CD4-positive, alpha-beta T cell treated with Interleukin-12 subunit alpha and Interleukin-12 subunit beta, for 1 hour (primary cell): ENCODE results near the gene JADE2.
A peak's percentile ranks its signal among the peaks of the same experiment; 100 is the strongest.
"Not testable (repeated sequence)": the region's sequence is repeated elsewhere in the genome, so short reads cannot be mapped to it uniquely, and the experiment has no call there.

Experiments
- DNase-seq: peaks from one replicate; pipeline ENCODE4 v3.0.0-alpha.2; 2020

The JADE2 gene

GRCh38 chr5:134552716-134553115 is 27.2 kb downstream of the JADE2 start:
- DNase-seq = not testable (repeated sequence)

DNA sequence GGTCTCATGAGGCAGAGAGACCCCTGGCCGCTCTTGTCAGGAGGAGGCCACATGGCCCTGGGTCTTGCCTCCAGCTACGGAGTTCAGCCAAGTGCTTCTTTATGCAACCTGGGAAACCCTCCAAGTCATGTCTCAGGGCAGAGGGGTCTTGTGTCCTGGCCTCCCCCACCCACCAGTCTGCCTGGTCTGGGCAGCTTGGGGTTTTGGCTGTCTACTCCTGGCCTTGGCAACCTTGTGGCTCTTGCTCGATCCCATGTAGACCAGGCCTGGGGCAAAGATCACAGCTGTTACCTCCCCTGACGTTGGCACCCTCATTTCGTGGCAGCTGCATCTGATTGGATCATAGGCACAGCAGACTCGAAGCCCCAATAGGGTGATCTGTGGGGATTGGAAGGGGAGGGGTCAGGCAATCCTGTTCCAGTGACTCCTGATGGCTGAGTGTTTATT is 28.4 kb downstream of the JADE2 start:
- DNase-seq = no peak

- peak; percentile 67 for DNase-seq
These were observed 29.1 kb downstream of the JADE2 start for GRCh38 chr5:134554319-134555222.

DNA sequence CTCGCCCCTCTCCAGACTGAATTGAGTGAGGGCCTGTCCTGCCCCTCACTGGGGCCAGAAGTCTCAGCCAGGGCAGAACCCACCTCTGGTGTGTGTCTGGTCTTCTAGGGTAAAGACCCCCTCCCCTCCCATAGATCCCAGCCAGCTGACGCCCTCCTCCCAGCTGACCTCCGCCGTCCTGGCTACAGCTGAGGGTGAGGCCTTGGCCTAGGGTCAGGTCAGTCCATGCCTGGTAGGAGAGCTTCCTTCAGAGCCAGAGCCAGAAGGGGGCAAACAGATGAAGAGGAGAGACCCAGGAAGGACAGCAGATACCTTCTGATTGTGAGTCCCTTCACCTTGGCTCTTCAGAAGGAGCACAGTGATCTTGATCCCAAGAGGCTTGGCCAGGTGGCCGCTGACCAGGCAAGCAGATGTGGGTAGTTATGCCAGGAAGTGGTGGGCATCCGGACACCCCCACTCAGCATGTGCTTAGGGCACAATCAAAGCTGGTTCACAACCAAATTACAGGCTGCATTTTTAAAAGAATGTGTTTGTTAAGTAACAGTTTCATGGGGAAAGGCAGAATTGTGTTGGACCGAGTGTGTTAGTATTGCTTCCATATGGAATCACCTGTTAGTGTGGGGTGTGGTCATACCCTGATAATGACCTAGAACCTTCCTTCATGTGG is 29.9 kb downstream of the JADE2 start:
- DNase-seq = peak; percentile 30

DNA sequence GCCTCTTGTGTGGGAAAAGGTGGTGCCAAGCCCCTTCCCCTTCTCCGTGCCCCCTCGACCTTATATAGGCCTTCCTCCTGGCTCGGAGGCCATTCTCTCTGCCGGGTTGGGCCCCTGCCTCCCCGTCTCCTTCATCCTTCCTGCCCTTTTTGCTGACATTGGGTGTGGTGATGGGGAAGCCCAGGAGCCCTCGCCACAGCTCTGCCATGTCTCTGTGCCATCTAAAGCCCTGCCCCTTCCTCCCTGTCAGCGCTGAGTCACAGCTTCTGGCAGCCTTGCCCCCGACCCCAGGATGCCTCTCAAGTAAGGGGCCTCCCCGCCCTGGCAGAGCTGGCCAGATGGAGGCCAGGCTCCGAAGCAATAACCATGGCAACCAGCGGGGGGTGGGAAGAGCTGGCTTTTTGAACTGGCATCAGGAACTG is 30.4 kb downstream of the JADE2 start:
- peak; percentile 90 for DNase-seq

DNA sequence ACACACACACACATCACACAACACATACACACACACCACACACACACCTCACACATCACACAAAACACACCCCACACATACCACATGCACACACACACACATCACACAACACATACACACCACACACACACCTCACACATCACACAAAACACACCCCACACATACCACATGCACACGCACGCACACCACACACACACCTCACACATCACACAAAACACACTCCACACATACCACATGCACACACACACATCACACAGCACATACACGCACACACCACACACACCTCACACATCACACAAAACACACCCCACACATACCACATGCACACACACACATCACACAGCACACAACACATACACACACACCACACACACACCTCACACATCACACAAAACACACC is 31.1 kb downstream of the JADE2 start:
- DNase-seq = not testable (repeated sequence)

DNA sequence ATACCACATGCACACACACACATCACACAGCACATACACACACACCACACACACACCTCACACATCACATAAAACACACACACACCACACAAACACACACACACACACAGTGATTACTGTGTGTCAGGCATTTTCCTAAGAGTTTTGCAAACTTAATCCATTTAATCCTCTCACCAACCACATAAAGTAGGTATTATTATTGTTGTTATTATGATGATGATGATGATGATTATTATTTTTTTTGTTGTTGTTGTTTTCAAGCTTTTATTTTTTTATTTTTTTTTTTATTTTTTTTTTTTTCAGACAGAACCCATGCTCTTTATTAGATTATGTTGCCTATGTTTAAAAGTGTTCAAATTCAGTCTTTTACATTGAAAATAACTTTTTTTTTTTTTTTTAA is 31.5 kb downstream of the JADE2 start:
- no peak for DNase-seq

DNA sequence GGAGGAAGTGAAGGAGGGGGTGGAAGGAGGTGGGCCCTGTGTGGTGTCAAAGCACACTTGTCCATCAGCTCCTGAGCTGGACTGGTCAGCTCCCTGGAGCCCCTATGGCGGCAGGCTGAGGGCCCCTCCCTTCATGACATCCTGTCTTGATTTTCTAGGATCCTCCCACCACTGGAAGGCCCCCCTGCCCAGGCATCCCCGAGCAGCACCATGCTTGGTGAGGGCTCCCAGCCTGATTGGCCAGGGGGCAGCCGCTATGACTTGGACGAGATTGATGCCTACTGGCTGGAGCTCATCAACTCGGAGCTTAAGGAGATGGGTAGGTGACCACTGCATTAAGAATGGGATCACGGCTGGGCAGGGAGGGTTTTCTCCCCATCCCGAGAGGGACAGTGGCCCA is 34.2 kb downstream of the JADE2 start:
- DNase-seq = no peak

GRCh38 chr5:134560698-134561097 is 35.2 kb downstream of the JADE2 start:
- DNase-seq = no peak

- DNase-seq = no peak
These were observed 36.4 kb downstream of the JADE2 start for GRCh38 chr5:134561871-134562296.

- DNase-seq = no peak
These were observed 37.8 kb downstream of the JADE2 start for GRCh38 chr5:134563221-134563620.

DNA sequence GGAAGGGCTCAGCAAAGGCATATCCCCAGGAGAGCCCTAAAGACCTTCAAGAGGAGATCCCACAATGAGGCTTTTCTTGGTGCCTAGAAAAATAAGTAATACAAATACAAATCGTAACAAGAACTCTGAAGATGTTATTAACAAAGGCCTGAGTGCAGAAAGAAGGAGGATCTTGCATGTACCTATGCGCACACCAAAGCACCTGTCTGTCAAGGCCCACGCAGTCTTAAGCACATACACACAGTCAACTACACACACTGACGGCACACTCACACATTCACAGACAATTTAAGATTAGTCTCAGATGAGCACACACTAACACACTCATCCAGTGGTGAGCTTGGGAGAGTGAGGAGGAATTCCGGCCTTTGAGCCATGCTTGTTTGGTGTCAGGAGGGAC is 38.5 kb downstream of the JADE2 start:
- no peak for DNase-seq

DNA sequence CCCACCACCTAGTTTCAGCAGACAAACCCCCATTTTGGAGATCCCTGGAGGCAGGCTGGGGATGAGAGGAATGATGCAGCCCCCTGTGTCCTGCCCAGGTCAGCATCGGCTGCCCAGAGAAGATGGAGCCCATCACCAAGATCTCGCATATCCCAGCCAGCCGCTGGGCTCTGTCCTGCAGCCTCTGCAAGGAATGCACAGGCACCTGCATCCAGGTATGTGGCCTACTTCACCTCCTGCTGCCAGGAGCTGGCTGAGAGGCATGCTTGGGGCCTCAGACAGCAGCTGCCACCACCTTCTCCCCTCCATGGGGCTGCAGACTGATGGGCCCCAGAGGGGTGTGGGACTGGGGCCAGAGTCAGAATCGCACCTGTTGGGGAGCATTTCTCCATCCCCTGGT is 38.9 kb downstream of the JADE2 start:
- DNase-seq = no peak

DNA sequence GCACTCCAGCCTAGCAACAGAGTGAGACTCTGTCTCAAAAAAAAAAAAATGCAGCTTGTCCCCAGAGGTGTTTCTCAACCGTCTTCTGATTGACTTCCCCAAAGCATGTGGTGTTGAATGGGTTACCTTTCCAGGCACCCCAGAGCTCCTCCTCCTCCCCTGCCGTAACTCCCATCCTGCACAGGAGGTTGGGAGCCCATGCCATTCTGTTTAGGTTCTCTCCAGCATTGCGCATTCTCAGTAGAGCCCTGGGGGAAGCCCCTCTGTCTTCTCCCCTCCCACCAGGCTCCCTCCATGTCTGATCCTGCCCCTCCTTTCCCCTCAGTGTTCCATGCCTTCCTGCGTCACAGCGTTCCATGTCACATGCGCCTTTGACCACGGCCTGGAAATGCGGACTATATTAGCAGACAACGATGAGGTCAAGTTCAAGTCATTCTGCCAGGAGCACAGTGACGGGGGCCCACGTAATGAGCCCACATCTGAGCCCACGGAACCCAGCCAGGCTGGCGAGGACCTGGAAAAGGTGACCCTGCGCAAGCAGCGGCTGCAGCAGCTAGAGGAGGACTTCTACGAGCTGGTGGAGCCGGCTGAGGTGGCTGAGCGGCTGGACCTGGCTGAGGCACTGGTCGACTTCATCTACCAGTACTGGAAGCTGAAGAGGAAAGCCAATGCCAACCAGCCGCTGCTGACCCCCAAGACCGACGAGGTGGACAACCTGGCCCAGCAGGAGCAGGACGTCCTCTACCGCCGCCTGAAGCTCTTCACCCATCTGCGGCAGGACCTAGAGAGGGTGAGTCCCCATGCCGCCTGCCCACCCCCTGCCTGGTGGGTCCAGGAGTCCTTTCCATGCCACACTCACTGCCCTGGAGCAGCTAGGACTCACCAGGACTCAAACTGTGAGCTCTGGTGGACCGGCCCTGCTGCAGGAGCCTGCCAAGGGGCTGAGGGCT is 40.6 kb downstream of the JADE2 start:
- no peak for DNase-seq

DNA sequence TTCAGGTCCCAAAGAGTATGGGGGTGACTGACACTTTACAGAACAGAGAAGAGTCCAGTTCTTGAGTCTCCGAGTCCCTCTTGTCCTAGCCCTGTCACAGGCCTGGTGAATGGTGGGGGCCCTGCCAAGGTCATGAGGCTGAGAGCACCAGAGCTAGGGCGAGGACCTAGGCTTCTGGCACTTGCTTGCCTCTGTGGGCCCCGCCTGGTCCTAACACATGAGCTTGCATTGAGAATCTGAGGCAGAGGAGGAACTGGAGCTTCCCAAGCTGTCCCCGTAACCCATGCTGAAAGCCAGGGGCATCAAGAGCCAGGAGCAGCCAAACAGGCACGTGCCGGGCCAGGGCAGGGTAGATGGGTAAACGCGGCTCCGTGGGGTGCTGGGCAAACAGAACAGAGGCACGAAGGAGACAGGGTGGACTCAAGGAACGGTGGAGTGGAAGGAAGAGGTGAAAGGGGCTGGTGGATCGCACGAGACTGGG is 41.3 kb downstream of the JADE2 start:
- no peak for DNase-seq

- DNase-seq = no peak
These were observed 42.3 kb downstream of the JADE2 start for GRCh38 chr5:134567641-134568336.

GRCh38 chr5:134568337-134568700 is 42.8 kb downstream of the JADE2 start:
- no peak for DNase-seq

GRCh38 chr5:134568761-134569695 is 43.6 kb downstream of the JADE2 start:
- no peak for DNase-seq

- no peak for DNase-seq
These were observed 44.4 kb downstream of the JADE2 start for GRCh38 chr5:134569758-134570364.

DNA sequence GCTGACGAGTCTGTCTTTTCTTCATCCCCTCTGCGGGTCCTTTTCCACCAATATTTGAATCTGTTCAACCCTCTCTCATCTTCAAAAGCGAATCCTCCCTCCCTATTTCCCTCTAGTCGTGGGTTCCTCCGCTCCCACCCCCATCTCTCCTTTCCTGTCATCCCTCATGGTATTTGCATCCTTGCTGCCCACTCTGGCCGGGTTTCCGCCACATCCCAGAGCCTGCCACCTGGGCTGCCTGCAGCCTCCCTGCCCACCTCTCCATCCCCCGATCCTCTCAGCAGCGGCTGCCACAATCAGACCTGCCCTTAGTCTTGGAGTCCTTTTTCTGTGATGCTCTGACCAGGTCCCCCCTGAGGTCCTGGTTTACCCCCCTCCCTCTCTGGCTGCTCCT is 44.9 kb downstream of the JADE2 start:
- no peak for DNase-seq

DNA sequence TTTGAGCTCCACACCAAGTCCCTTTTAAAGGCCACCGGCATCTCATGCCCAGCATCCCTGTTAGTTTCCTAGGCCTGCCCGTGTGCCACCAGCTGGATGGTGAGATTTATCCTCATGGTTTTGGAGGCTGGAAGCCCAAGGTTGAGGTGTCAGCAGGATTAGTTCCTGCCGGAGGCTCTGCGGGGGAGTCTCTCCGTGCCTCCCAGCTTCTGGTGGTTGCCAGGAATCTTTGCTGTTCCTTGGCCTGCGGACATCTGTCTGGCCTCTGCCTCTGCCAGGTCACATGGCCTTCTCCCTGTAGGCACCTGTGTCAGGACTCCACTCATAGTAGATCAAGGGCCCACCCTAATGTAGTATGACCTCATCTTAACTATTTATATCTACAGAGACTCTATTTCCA is 45.4 kb downstream of the JADE2 start:
- no peak for DNase-seq
